Measurements from ENCODE around the gene ANKRD53. TPM values are rescaled to one million over a fixed set of nuclear protein-coding genes. Genes with fewer than 3 reads are reported as not detected.

ANKRD53 gene
- total RNA-seq, 1 experiment from 2014 or later = not detected

DNA sequence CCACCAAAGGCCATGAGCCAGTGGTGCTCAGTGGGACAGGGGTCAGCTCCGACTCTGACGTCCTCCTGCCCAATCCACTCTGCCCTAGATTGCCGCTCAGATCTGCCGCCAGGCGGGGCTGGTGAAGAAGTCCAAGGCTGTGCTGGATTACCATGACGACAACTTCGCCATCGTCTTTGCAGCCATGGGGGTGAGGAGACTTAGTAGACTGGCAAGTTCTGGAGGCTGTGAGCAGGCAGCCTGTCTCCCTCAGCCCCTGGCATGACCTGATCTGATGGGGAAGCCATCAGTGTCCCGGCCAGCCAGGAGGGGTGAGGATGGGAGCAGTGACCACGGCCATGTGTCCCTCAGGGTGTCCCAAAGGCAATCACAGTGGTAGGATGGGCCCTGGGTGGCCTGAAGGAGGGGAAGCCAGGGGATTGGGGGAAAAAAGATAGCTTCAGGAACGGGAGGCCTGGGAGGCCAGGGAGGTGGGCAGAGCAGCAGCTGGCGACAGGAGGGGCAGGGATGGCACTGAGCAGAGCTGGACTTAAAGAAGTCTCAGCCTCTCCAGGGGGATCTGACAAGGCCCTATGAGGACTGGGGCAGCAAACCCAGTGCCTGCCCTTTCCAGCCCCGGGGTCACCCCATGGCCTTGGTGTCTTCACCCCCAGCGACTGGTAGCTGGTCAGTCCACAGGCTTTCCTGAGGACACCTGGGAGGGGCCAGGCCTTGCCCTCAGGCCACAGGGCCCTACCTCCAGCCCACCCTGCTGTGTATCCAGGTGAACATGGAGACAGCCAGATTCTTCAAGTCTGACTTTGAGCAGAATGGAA lies 17.4 kb upstream of the ANKRD53 start:
- no TSS peak for BruUV-seq (replicated peaks)
- ATAC-seq = no peak
- Histone ChIP-seq H3K27ac (ENCODE audit: low read depth, low read length) (no peak overlapping the region), H2AFZ (ENCODE audit: low read depth, low read length, poor library complexity, severe bottlenecking) (no peak overlapping the region), H3K4me2 (ENCODE audit: low read length) (no peak overlapping the region), H3K36me3 (ENCODE audit: control insufficient read depth in 1 of 2, insufficient read depth in 2 of 2, low read length in 2 of 2) (no peaks in the 10 kb centered on the region), H3K27me3 (ENCODE audit: insufficient read depth, low read length) (peaks cover 2% of the 10 kb centered on the region; the same call in 1 of the 2 replicates), H3K4me1 (ENCODE audit: control insufficient read depth in 1 of 2, insufficient read depth in 2 of 2, low read length in 2 of 2) (peaks cover 4 to 12% of the 10 kb centered on the region in 2 experiments; a peak in 3 of 4 replicates), H4K20me1 (ENCODE audit: insufficient read depth) (no peaks in the 10 kb centered on the region), H3K9ac (ENCODE audit: low read length) (no peak overlapping the region), H3K4me3 (replicated peaks in 1 of 2; ENCODE audit: low read depth in 1 of 2, low read length in 2 of 2) (no peak overlapping the region), H3K9me2 (ENCODE audit: insufficient read depth) (no peaks in the 10 kb centered on the region), H3K79me2 (ENCODE audit: insufficient read depth, low read length) (no peaks in the 10 kb centered on the region), H3K9me3 (ENCODE audit: control insufficient read depth in 1 of 2, insufficient read depth in 1 of 2, low read depth in 1 of 2, low read length in 2 of 2) (no peaks in the 10 kb centered on the region)
- no peak for TF ChIP-seq CTCF (IDR thresholded peaks at IDR 0.05 in 2 of 3, conservative IDR thresholded peaks at IDR 0.05 in 1 of 3; ENCODE audit: borderline replicate concordance in 1 of 3, insufficient read depth in 1 of 3, low read depth in 2 of 3, low read length in 2 of 3)
- no peak for TF ChIP-seq YY1 (IDR thresholded peaks at IDR 0.05; ENCODE audit: extremely low read depth, insufficient replicate concordance, low read depth, low read length)
- no peak for TF ChIP-seq CEBPB (IDR thresholded peaks at IDR 0.05; ENCODE audit: low read depth)
- no peak for TF ChIP-seq CBX3 (IDR thresholded peaks at IDR 0.05; ENCODE audit: low read depth)
- no peak for TF ChIP-seq ZFX (IDR thresholded peaks at IDR 0.05)
- no peak for TF ChIP-seq REST (IDR thresholded peaks at IDR 0.05; ENCODE audit: low read depth)
- TF ChIP-seq FOSL1 (IDR thresholded peaks at IDR 0.05; ENCODE audit: low read depth) = no peak
- TF ChIP-seq POLR2A (IDR thresholded peaks at IDR 0.05; ENCODE audit: borderline replicate concordance, extremely low read depth, insufficient read depth, insufficient read length) = no peak
- no peak for TF ChIP-seq TCF7L2 (IDR thresholded peaks at IDR 0.05; ENCODE audit: borderline replicate concordance, extremely low read depth, insufficient read depth, insufficient read length)
- TF ChIP-seq ZBTB33 (IDR thresholded peaks at IDR 0.05; ENCODE audit: extremely low read depth, insufficient replicate concordance, low read length) = no peak
- no peak for TF ChIP-seq RAD21 (IDR thresholded peaks at IDR 0.05; ENCODE audit: low read depth)
- no peak for TF ChIP-seq SIN3A (IDR thresholded peaks at IDR 0.05; ENCODE audit: low read depth)
- no peak for TF ChIP-seq EZH2phosphoT487 (IDR thresholded peaks at IDR 0.05; ENCODE audit: borderline replicate concordance)
- no peak for TF ChIP-seq SP1 (IDR thresholded peaks at IDR 0.05; ENCODE audit: low read depth)
- TF ChIP-seq EZH2 (IDR thresholded peaks at IDR 0.05) = no peak
- TF ChIP-seq JUND (IDR thresholded peaks at IDR 0.05) = no peak
- no peak for TF ChIP-seq MAX (IDR thresholded peaks at IDR 0.05)
- no peak for TF ChIP-seq ZNF274 (IDR thresholded peaks at IDR 0.05; ENCODE audit: low read depth, low read length)
- no peak for TF ChIP-seq SRF (IDR thresholded peaks at IDR 0.05; ENCODE audit: low read depth)
- ChIA-PET CTCF (interaction anchor here (0.9 to 1.5 kb wide), 3 partner anchors 13 to 90 kb away, joined by 3 to 4 read pairs (median 3); no protein-coding TSS in a partner anchor), POLR2A (no interaction called here), RAD21 (ENCODE audit: low non-redundant PET in 1 of 2, low total read pairs in 2 of 2, uncharacterized antibody in 2 of 2, unreplicated experiment in 2 of 2) (no interaction called here)
- intact Hi-C loops (cut with micrococcal nuclease) = no loop called here
- DNase-seq (ENCODE audit: low read depth, low spot score) = no peak

Data from HCT116 (cell line).